SK-N-MC (cell line): ENCODE results near the gene FLRT1.

ENCODE experiments used
- EZH2 ChIP-seq: fragments of 200-600 bp; sonication (generic); IDR thresholded peaks from one replicate; pipeline ENCODE4 v1.6.1; 2017; ENCODE audit warnings: antibody characterized with exemption
- FOXP2 ChIP-seq: optimal IDR thresholded peaks from 2 replicates; pipeline ENCODE3; 2011; ENCODE audit warnings: mild to moderate bottlenecking, moderate library complexity; ENCODE audit not compliant: insufficient read depth; ENCODE audit errors: extremely low read length, control extremely low read depth
- POLR2AphosphoS5 ChIP-seq: IDR thresholded peaks from 2 replicates; pipeline ENCODE4 v1.6.1; 2012; ENCODE audit warnings: mild to moderate bottlenecking, low read depth, low read length, borderline replicate concordance

- TF ChIP-seq POLR2AphosphoS5 (no peak), EZH2 (no peak), FOXP2 (no peak)
These were observed 4.7 kb upstream of the FLRT1 start for GRCh38 chr11:64031001-64031400.
